HEK293 (cell line): Measurements from ENCODE around the gene TMEM181.

ENCODE experiments used
- CTCF ChIA-PET: fragments of 350-600 bp; formaldehyde crosslinking; extraction: SDS; loops from one replicate; lab custom pipeline; 2021; ENCODE audit warnings: antibody characterized with exemption; lab: Yijun Ruan, JAX
- POLR2A ChIA-PET: fragments of 300-600 bp; formaldehyde crosslinking; extraction: SDS; loops from one replicate; lab custom pipeline; 2020; ENCODE audit warnings: antibody characterized with exemption, inconsistent platforms; lab: Yijun Ruan, JAX
- H3K27ac ChIP-seq: fragments of 200-500 bp; sonication (Bioruptor generic); 2 replicates; pipeline ENCODE4 v1.5.1; 2014; ENCODE audit warnings: low read depth, low read length, control low read depth, inconsistent platforms; ENCODE audit errors: extremely low read depth
- H3K36me3 ChIP-seq, 2 experiments: fragments of 200-500 bp in 1 of 2; sonication (Bioruptor generic) in 1 of 2; 1 replicate in 1 of 2; 2 replicates in 1 of 2; pipeline ENCODE4 v1.5.1; 2014 to 2017; ENCODE audit warnings: inconsistent platforms in 2 of 2, low read length in 2 of 2; ENCODE audit not compliant: control insufficient read depth in 2 of 2, insufficient read depth in 1 of 2
- H3K4me1 ChIP-seq: fragments of 200-500 bp; sonication (Bioruptor generic); 2 replicates; pipeline ENCODE4 v1.5.1; 2014; ENCODE audit warnings: mild to moderate bottlenecking, low read length, inconsistent platforms; ENCODE audit not compliant: control insufficient read depth, insufficient read depth
- H3K4me3 ChIP-seq: 2 replicates; pipeline ENCODE4 v1.5.1; 2011; ENCODE audit warnings: low read depth, mild to moderate bottlenecking, control low read depth, low read length, moderate library complexity
- H3K9me3 ChIP-seq: fragments of 200-500 bp; sonication (Bioruptor generic); 2 replicates; pipeline ENCODE4 v1.5.1; 2014; ENCODE audit warnings: low read depth, low read length, inconsistent platforms; ENCODE audit not compliant: control insufficient read depth, insufficient read depth
- GLI4 ChIP-seq: fragments of 450-650 bp; formaldehyde crosslinking; IDR thresholded peaks from 2 replicates; pipeline ENCODE4 v1.5.1; 2016; ENCODE audit warnings: missing biosample characterization, missing genetic modification characterization
- KLF10 ChIP-seq: fragments of 450-650 bp; IDR thresholded peaks from 2 replicates; pipeline ENCODE4 v1.5.1; 2018; ENCODE audit warnings: missing biosample characterization, mild to moderate bottlenecking, missing genetic modification characterization
- MEIS1 ChIP-seq: sonication (generic); formaldehyde crosslinking; IDR thresholded peaks from 2 replicates; pipeline ENCODE4 v1.8.1; 2022; ENCODE audit warnings: missing genetic modification reagents, mild to moderate bottlenecking, borderline replicate concordance
- SP2 ChIP-seq: fragments of 450-650 bp; formaldehyde crosslinking; IDR thresholded peaks from 2 replicates; pipeline ENCODE4 v1.5.1; 2016; ENCODE audit warnings: missing biosample characterization, missing genetic modification characterization
- ZBTB20 ChIP-seq: fragments of 450-650 bp; formaldehyde crosslinking; IDR thresholded peaks from 2 replicates; pipeline ENCODE4 v1.5.1; 2016; ENCODE audit warnings: missing biosample characterization, missing genetic modification characterization
- ZFHX2 ChIP-seq: fragments of 450-650 bp; formaldehyde crosslinking; conservative IDR thresholded peaks from 2 replicates; pipeline ENCODE4 v1.5.1; 2016; ENCODE audit warnings: missing biosample characterization, missing genetic modification characterization
- ZNF10 ChIP-seq: fragments of 450-650 bp; formaldehyde crosslinking; IDR thresholded peaks from 2 replicates; pipeline ENCODE4 v1.5.1; 2017; ENCODE audit warnings: missing biosample characterization, missing genetic modification characterization
- ZNF155 ChIP-seq: fragments of 450-650 bp; formaldehyde crosslinking; IDR thresholded peaks from 2 replicates; pipeline ENCODE4 v1.5.1; 2016; ENCODE audit warnings: missing biosample characterization, missing genetic modification characterization
- ZNF16 ChIP-seq: fragments of 450-650 bp; formaldehyde crosslinking; IDR thresholded peaks from 2 replicates; pipeline ENCODE4 v1.5.1; 2016; ENCODE audit warnings: low read depth, missing biosample characterization, missing genetic modification characterization
- ZNF175 ChIP-seq: fragments of 450-650 bp; formaldehyde crosslinking; IDR thresholded peaks from 2 replicates; pipeline ENCODE4 v1.5.1; 2016; ENCODE audit warnings: missing biosample characterization, missing genetic modification characterization
- ZNF2 ChIP-seq: fragments of 450-650 bp; formaldehyde crosslinking; IDR thresholded peaks from 2 replicates; pipeline ENCODE4 v1.5.1; 2016; ENCODE audit warnings: missing biosample characterization, missing genetic modification characterization
- ZNF366 ChIP-seq: fragments of 450-650 bp; formaldehyde crosslinking; conservative IDR thresholded peaks from 2 replicates; pipeline ENCODE4 v1.5.1; 2016; ENCODE audit warnings: missing biosample characterization, missing genetic modification characterization
- ZNF391 ChIP-seq: fragments of 450-650 bp; formaldehyde crosslinking; IDR thresholded peaks from 2 replicates; pipeline ENCODE4 v1.5.1; 2016; ENCODE audit warnings: low read depth, missing biosample characterization, missing genetic modification characterization, borderline replicate concordance
- ZNF48 ChIP-seq: fragments of 450-650 bp; formaldehyde crosslinking; IDR thresholded peaks from 2 replicates; pipeline ENCODE4 v1.5.1; 2016; ENCODE audit warnings: missing biosample characterization, missing genetic modification characterization
- ZNF529 ChIP-seq: fragments of 450-650 bp; formaldehyde crosslinking; IDR thresholded peaks from 2 replicates; pipeline ENCODE4 v1.5.1; 2017; ENCODE audit warnings: missing genetic modification characterization, missing biosample characterization; ENCODE audit not compliant: insufficient replicate concordance
- ZNF548 ChIP-seq: fragments of 450-650 bp; formaldehyde crosslinking; IDR thresholded peaks from 2 replicates; pipeline ENCODE4 v1.5.1; 2016; ENCODE audit warnings: missing biosample characterization, missing genetic modification characterization
- ZNF585B ChIP-seq: fragments of 450-650 bp; formaldehyde crosslinking; IDR thresholded peaks from 2 replicates; pipeline ENCODE4 v1.5.1; 2016; ENCODE audit warnings: missing biosample characterization, missing genetic modification characterization
- ZNF621 ChIP-seq: fragments of 450-650 bp; formaldehyde crosslinking; IDR thresholded peaks from 2 replicates; pipeline ENCODE4 v1.5.1; 2017; ENCODE audit warnings: missing biosample characterization, missing genetic modification characterization
- ZNF629 ChIP-seq: fragments of 450-650 bp; formaldehyde crosslinking; IDR thresholded peaks from 2 replicates; pipeline ENCODE4 v1.5.1; 2017; ENCODE audit warnings: missing biosample characterization, missing genetic modification characterization
- ZNF660 ChIP-seq: fragments of 450-650 bp; IDR thresholded peaks from 2 replicates; pipeline ENCODE4 v1.5.1; 2018; ENCODE audit warnings: missing biosample characterization, mild to moderate bottlenecking, missing genetic modification characterization
- ZSCAN16 ChIP-seq: fragments of 450-650 bp; formaldehyde crosslinking; IDR thresholded peaks from 2 replicates; pipeline ENCODE4 v1.5.1; 2016; ENCODE audit warnings: missing biosample characterization, missing genetic modification characterization
- ZSCAN23 ChIP-seq: fragments of 450-650 bp; formaldehyde crosslinking; IDR thresholded peaks from 2 replicates; pipeline ENCODE4 v1.5.1; 2016; ENCODE audit warnings: missing biosample characterization, missing genetic modification characterization
- TF ChIP-seq, protein P1 (sequence below): fragments of 450-650 bp; formaldehyde crosslinking; IDR thresholded peaks from 2 replicates; pipeline ENCODE4 v1.5.1; 2017; ENCODE audit warnings: missing biosample characterization, missing genetic modification characterization
- TF ChIP-seq, protein P2 (sequence below): fragments of 450-650 bp; formaldehyde crosslinking; IDR thresholded peaks from 2 replicates; pipeline ENCODE4 v1.5.1; 2016; ENCODE audit warnings: missing biosample characterization, missing genetic modification characterization
- TF ChIP-seq, protein P3 (sequence below): fragments of 450-650 bp; formaldehyde crosslinking; IDR thresholded peaks from 2 replicates; pipeline ENCODE4 v1.5.1; 2016; ENCODE audit warnings: missing biosample characterization, missing genetic modification characterization, borderline replicate concordance
- TF ChIP-seq, protein P4 (sequence below): fragments of 450-650 bp; IDR thresholded peaks from 2 replicates; pipeline ENCODE4 v1.5.1; 2018; ENCODE audit warnings: missing biosample characterization, mild to moderate bottlenecking, missing genetic modification characterization
- TF ChIP-seq, protein P5 (sequence below): fragments of 450-650 bp; formaldehyde crosslinking; IDR thresholded peaks from 2 replicates; pipeline ENCODE4 v1.5.1; 2016; ENCODE audit warnings: missing biosample characterization, missing genetic modification characterization

TMEM181 gene

DNA sequence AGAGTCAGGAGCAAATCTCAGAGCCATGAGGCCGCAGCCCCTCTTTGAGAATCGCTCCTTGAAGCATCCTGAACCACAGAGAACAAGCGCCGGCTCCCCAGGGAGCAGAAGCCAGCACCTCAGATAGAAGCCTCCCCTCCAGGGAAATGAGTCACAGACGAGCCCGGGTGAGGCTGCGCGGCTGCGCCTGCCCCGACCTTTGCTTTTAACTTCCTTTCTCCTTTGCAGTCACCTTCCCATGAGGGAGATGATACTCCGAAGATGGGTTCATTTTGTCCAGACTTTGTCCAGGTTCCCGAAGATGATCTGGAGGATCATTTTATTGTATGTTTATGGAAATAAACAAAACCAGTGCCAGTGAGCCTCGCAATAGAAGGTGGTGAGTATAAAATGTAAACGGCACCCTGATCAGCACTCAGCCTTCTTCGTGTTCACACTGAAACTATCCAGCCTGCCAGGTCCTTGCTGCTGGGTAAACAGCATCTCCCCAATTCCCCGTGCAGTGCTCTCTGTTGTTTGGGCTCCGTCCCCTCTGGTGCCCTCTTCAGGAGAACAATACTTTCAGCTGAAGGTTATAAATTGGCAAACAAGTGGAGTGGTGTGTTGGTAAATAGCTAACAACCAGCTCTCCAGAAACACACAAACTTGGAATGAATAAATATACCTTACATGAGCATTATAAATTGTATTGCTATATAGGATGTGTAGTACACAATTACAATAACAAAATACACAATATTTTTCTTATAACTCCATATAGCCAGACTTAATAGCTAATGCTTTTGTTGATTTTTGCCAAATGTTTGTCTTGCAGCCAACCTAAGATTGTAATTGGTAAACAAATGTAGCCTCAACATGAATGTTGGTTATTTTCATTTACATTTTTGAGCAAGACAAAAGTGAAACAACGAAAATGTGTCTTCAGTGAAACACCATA, 41.4 kb upstream of the TMEM181 start:
- no peaks in the 10 kb centered on the region for H3K9me3 ChIP-seq
- CTCF ChIA-PET = interaction anchor here (0.6 to 2.5 kb wide), 26 partner anchors 9 to 1460 kb away, joined by 3 to 21 read pairs (median 4); no protein-coding TSS in a partner anchor
- 0 out of 2 replicates have a peak, but pooled peaks cover 4% of the 10 kb centered on the region for H3K4me1 ChIP-seq
- no peaks in the 10 kb centered on the region for H3K36me3 ChIP-seq
- H3K4me3 ChIP-seq = peak overlapping the region; percentile 35
- POLR2A ChIA-PET = interaction anchor here (0.8 to 1.0 kb wide), 2 partner anchors 18 to 49 kb away, joined by 3 read pairs; no protein-coding TSS in a partner anchor
- H3K27ac ChIP-seq = no peak overlapping the region; the same call in 1 of the 2 replicates
- TF ChIP-seq GLI4 (tag by site-specific recombination) (no peak), ZBTB20 (peak; percentile 92), ZNF2 (tag by site-specific recombination) (0 out of 2 replicates have a peak, but pooled peaks have one; percentile 38), ZNF10 (tag by site-specific recombination) (no peak), ZNF391 (tag by site-specific recombination) (no peak; the same call in 1 of the 2 replicates), ZSCAN23 (tag by site-specific recombination) (no peak), ZNF548 (tag by site-specific recombination) (no peak), ZNF585B (tag by site-specific recombination) (no peak), MEIS1 (CRISPR knock-in tag) (no peak), ZNF48 (tag by site-specific recombination) (no peak), ZSCAN16 (tag by site-specific recombination) (no peak), ZFHX2 (tag by site-specific recombination) (no peak), ZNF621 (no peak), ZNF366 (peak; percentile 4; the same call in 1 of the 2 replicates), ZNF155 (tag by site-specific recombination) (no peak), ZNF660 (peak; percentile 64; the same call in 1 of the 2 replicates), ZNF529 (tag by site-specific recombination) (no peak), ZNF16 (tag by site-specific recombination) (no peak), ZNF629 (tag by site-specific recombination) (0 out of 2 replicates have a peak, but pooled peaks have one; percentile 33), SP2 (tag by site-specific recombination) (no peak), KLF10 (tag by site-specific recombination) (no peak), ZNF175 (tag by site-specific recombination) (no peak)
- TF ChIP-seq, protein P1, sequence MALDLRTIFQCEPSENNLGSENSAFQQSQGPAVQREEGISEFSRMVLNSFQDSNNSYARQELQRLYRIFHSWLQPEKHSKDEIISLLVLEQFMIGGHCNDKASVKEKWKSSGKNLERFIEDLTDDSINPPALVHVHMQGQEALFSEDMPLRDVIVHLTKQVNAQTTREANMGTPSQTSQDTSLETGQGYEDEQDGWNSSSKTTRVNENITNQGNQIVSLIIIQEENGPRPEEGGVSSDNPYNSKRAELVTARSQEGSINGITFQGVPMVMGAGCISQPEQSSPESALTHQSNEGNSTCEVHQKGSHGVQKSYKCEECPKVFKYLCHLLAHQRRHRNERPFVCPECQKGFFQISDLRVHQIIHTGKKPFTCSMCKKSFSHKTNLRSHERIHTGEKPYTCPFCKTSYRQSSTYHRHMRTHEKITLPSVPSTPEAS (tag by site-specific recombination) = no peak
- TF ChIP-seq, protein P2, sequence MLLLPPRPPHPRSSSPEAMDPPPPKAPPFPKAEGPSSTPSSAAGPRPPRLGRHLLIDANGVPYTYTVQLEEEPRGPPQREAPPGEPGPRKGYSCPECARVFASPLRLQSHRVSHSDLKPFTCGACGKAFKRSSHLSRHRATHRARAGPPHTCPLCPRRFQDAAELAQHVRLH = no peak
- TF ChIP-seq, protein P3, sequence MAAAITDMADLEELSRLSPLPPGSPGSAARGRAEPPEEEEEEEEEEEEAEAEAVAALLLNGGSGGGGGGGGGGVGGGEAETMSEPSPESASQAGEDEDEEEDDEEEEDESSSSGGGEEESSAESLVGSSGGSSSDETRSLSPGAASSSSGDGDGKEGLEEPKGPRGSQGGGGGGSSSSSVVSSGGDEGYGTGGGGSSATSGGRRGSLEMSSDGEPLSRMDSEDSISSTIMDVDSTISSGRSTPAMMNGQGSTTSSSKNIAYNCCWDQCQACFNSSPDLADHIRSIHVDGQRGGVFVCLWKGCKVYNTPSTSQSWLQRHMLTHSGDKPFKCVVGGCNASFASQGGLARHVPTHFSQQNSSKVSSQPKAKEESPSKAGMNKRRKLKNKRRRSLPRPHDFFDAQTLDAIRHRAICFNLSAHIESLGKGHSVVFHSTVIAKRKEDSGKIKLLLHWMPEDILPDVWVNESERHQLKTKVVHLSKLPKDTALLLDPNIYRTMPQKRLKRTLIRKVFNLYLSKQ (tag by site-specific recombination) = no peak
- TF ChIP-seq, protein P4, sequence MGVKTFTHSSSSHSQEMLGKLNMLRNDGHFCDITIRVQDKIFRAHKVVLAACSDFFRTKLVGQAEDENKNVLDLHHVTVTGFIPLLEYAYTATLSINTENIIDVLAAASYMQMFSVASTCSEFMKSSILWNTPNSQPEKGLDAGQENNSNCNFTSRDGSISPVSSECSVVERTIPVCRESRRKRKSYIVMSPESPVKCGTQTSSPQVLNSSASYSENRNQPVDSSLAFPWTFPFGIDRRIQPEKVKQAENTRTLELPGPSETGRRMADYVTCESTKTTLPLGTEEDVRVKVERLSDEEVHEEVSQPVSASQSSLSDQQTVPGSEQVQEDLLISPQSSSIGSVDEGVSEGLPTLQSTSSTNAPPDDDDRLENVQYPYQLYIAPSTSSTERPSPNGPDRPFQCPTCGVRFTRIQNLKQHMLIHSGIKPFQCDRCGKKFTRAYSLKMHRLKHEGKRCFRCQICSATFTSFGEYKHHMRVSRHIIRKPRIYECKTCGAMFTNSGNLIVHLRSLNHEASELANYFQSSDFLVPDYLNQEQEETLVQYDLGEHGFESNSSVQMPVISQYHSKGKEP (tag by site-specific recombination) = no peak
- TF ChIP-seq, protein P5, sequence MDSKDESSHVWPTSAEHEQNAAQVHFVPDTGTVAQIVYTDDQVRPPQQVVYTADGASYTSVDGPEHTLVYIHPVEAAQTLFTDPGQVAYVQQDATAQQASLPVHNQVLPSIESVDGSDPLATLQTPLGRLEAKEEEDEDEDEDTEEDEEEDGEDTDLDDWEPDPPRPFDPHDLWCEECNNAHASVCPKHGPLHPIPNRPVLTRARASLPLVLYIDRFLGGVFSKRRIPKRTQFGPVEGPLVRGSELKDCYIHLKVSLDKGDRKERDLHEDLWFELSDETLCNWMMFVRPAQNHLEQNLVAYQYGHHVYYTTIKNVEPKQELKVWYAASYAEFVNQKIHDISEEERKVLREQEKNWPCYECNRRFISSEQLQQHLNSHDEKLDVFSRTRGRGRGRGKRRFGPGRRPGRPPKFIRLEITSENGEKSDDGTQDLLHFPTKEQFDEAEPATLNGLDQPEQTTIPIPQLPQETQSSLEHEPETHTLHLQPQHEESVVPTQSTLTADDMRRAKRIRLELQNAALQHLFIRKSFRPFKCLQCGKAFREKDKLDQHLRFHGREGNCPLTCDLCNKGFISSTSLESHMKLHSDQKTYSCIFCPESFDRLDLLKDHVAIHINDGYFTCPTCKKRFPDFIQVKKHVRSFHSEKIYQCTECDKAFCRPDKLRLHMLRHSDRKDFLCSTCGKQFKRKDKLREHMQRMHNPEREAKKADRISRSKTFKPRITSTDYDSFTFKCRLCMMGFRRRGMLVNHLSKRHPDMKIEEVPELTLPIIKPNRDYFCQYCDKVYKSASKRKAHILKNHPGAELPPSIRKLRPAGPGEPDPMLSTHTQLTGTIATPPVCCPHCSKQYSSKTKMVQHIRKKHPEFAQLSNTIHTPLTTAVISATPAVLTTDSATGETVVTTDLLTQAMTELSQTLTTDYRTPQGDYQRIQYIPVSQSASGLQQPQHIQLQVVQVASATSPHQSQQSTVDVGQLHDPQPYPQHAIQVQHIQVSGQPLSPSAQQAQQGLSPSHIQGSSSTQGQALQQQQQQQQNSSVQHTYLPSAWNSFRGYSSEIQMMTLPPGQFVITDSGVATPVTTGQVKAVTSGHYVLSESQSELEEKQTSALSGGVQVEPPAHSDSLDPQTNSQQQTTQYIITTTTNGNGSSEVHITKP (tag by site-specific recombination) = peak; percentile 55; the same call in 1 of the 2 replicates
